ENCODE results near the gene HNF4A. TPM values are rescaled to one million over a fixed set of nuclear protein-coding genes. Genes with fewer than 3 reads are reported as not detected.
A peak's percentile ranks its signal among the peaks of the same experiment; 100 is the strongest.

Gene HNF4A
- total RNA-seq, 1 experiment from 2014 or later, result 0.15 TPM

- CTCF ChIA-PET, result interaction anchor here (1.2 kb wide), 1 partner anchor 19 kb away, joined by 4 read pairs; no protein-coding TSS in a partner anchor
- Mint-ChIP-seq H3K9me3 (no peaks in the 10 kb centered on the region), H3K4me1 (no peaks in the 10 kb centered on the region), H3K27ac (no peak overlapping the region), H3K36me3 (no peaks in the 10 kb centered on the region), H3K27me3 (ENCODE audit: low read depth) (no peaks in the 10 kb centered on the region), H3K4me3 (no peak overlapping the region)
- no peak for TF ChIP-seq AFF4 (CRISPR knock-in tag; IDR thresholded peaks at IDR 0.05; ENCODE audit: borderline replicate concordance)
- no peak for TF ChIP-seq ATF1 (CRISPR knock-in tag; IDR thresholded peaks at IDR 0.05)
- TF ChIP-seq ZNF671 (CRISPR knock-in tag; IDR thresholded peaks at IDR 0.05), result no peak
- TF ChIP-seq ZNF219 (CRISPR knock-in tag; IDR thresholded peaks at IDR 0.05; ENCODE audit: borderline replicate concordance), result no peak
- no peak for ATAC-seq
- POLR2A ChIA-PET, result no interaction called here
- DNase-seq (ENCODE audit: low spot score), result no peak
Measured at GRCh38 chr20:44430270-44431065, 75.0 kb downstream of the HNF4A start.

- ChIA-PET CTCF (interaction anchor here (1.2 kb wide), 1 partner anchor 19 kb away, joined by 4 read pairs; no protein-coding TSS in a partner anchor), POLR2A (interaction anchor here (0.6 kb wide), 1 partner anchor 20 kb away, joined by 3 read pairs; no protein-coding TSS in a partner anchor)
Measured at GRCh38 chr20:44431118-44431501, 75.6 kb downstream of the HNF4A start.

GRCh38 chr20:44431502-44432234 lies 76.2 kb downstream of the HNF4A start:
- H3K36me3 Mint-ChIP-seq, result no peaks in the 10 kb centered on the region
- CTCF ChIA-PET, result interaction anchor here (0.7 kb wide), 1 partner anchor 17 kb away, joined by 3 read pairs; no protein-coding TSS in a partner anchor
- no peak overlapping the region for H3K4me3 Mint-ChIP-seq
- ATAC-seq (peak; percentile 75), DNase-seq (ENCODE audit: low spot score) (no peak)
- no peaks in the 10 kb centered on the region for H3K27me3 Mint-ChIP-seq (ENCODE audit: low read depth)
- no peaks in the 10 kb centered on the region for H3K9me3 Mint-ChIP-seq
- H3K4me1 Mint-ChIP-seq, result no peaks in the 10 kb centered on the region
- H3K27ac Mint-ChIP-seq, result no peak overlapping the region
- POLR2A ChIA-PET, result interaction anchor here (0.6 kb wide), 1 partner anchor 19 kb away, joined by 3 read pairs; no protein-coding TSS in a partner anchor
- TF ChIP-seq MAX (CRISPR knock-in tag; IDR thresholded peaks at IDR 0.05), result no peak
- no peak for TF ChIP-seq PREB (CRISPR knock-in tag; IDR thresholded peaks at IDR 0.05; ENCODE audit: borderline replicate concordance)
- no peak for TF ChIP-seq SP1 (CRISPR knock-in tag; conservative IDR thresholded peaks at IDR 0.05)
- no peak for TF ChIP-seq FOXP4 (CRISPR knock-in tag; IDR thresholded peaks at IDR 0.05)
- no peak for TF ChIP-seq E2F5 (CRISPR knock-in tag; IDR thresholded peaks at IDR 0.05)

More at GRCh38 chr20:44431118-44431501, 75.6 kb downstream of the HNF4A start:
- H3K36me3 Mint-ChIP-seq, result no peaks in the 10 kb centered on the region
- DNase-seq (ENCODE audit: low spot score), result no peak
- no peaks in the 10 kb centered on the region for H3K27me3 Mint-ChIP-seq (ENCODE audit: low read depth)
- H3K27ac Mint-ChIP-seq, result no peak overlapping the region
- ATAC-seq, result no peak
- H3K4me3 Mint-ChIP-seq, result no peak overlapping the region
- no peaks in the 10 kb centered on the region for H3K4me1 Mint-ChIP-seq
- H3K9me3 Mint-ChIP-seq, result no peaks in the 10 kb centered on the region
- TF ChIP-seq GABPB1 (CRISPR knock-in tag; IDR thresholded peaks at IDR 0.05), result no peak
- no peak for TF ChIP-seq CREB1 (CRISPR knock-in tag; IDR thresholded peaks at IDR 0.05)
- no peak for TF ChIP-seq MXD4 (CRISPR knock-in tag; IDR thresholded peaks at IDR 0.05; ENCODE audit: borderline replicate concordance)
- no peak for TF ChIP-seq IRF1 (CRISPR knock-in tag; IDR thresholded peaks at IDR 0.05)
- TF ChIP-seq HMGXB4 (CRISPR knock-in tag; IDR thresholded peaks at IDR 0.05), result no peak
